COLO829 (cell line): Measurements from ENCODE around the gene BDKRB1.

Experiments used
- DNase-seq: peaks from one replicate; pipeline ENCODE4 v3.0.0; 2012; ENCODE audit warnings: low spot score

Gene BDKRB1

GRCh38 chr14:96255501-96256366 lies at the start of gene BDKRB1:
BDKRB1 (plus strand) TSS chr14:96256210; CDS start chr14:96263683, 7,473 bp downstream.
- DNase-seq, result no peak

GRCh38 chr14:96206461-96206860 lies 49.5 kb upstream of the BDKRB1 start:
- DNase-seq, result no peak

GRCh38 chr14:96207686-96208085 lies 48.3 kb upstream of the BDKRB1 start:
- no peak for DNase-seq

GRCh38 chr14:96208739-96209138 lies 47.3 kb upstream of the BDKRB1 start:
- no peak for DNase-seq

- no peak for DNase-seq
Observed at GRCh38 chr14:96212140-96212539, 43.9 kb upstream of the BDKRB1 start.

GRCh38 chr14:96212896-96213295 lies 43.1 kb upstream of the BDKRB1 start:
- no peak for DNase-seq

GRCh38 chr14:96213871-96214465 lies 42.0 kb upstream of the BDKRB1 start:
- DNase-seq, result no peak

GRCh38 chr14:96214793-96215192 lies 41.2 kb upstream of the BDKRB1 start:
- no peak for DNase-seq

GRCh38 chr14:96215452-96216244 lies 40.4 kb upstream of the BDKRB1 start:
- DNase-seq, result no peak

- no peak for DNase-seq
Observed at GRCh38 chr14:96216627-96217026, 39.4 kb upstream of the BDKRB1 start.

GRCh38 chr14:96217376-96217913 lies 38.6 kb upstream of the BDKRB1 start:
- no peak for DNase-seq

- DNase-seq, result no peak
Observed at GRCh38 chr14:96221109-96221650, 34.8 kb upstream of the BDKRB1 start.

GRCh38 chr14:96221841-96222240 lies 34.2 kb upstream of the BDKRB1 start:
- DNase-seq, result no peak

GRCh38 chr14:96224480-96225096 lies 31.4 kb upstream of the BDKRB1 start:
- no peak for DNase-seq

GRCh38 chr14:96225213-96225612 lies 30.8 kb upstream of the BDKRB1 start:
- DNase-seq, result no peak

- DNase-seq, result no peak
Observed at GRCh38 chr14:96225745-96226151, 30.3 kb upstream of the BDKRB1 start.

- no peak for DNase-seq
Observed at GRCh38 chr14:96227428-96227827, 28.6 kb upstream of the BDKRB1 start.

GRCh38 chr14:96229315-96229714 lies 26.7 kb upstream of the BDKRB1 start:
- no peak for DNase-seq

GRCh38 chr14:96231056-96231455 lies 25.0 kb upstream of the BDKRB1 start:
- DNase-seq, result no peak

- DNase-seq, result no peak
Observed at GRCh38 chr14:96231526-96232130, 24.4 kb upstream of the BDKRB1 start.

GRCh38 chr14:96232506-96232905 lies 23.5 kb upstream of the BDKRB1 start:
- no peak for DNase-seq
